ENCODE results near the gene PLB1.

Gene PLB1

DNA sequence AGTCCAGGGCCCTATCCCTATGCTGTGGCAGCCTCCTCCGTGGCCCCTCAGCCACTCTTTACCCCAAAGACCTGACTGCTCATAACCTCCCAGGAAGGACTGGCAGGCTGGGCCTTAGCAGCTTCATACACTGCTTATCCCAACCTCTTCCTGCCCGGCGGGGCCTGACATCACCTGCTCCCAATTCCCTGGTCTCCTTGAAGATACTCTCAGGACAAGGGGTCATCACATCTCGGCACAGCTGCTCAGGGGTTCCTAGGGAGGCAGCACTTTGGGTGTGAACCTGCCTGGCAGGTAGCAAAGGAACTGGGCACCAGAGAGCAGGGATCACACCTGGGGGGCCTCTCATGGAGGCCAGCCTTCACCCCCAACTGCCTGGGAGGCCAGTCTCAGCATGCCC, 68.5 kb downstream of the PLB1 start:
- DNase-seq (ENCODE audit: low spot score) = no peak

DNA sequence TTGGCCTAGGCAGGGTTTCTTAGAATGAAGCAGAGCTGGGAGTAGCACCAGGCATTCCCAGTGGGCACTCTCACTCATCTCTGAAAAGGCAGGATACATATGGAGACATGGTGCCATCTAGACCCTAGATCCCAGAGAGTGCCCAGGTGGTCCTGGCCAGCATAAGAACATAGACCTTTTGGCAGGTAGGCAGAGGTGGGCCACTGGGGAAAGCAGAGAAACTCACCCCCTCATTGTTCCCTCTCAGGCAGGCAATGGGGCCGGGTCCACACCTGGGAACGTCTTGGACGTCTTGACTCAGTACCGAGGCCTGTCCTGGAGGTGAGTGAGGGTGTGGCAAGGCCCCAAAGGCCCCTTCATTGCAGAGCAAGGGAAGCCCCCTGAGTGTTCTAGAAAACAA, 69.2 kb downstream of the PLB1 start:
- DNase-seq (ENCODE audit: low spot score) = no peak

DNA sequence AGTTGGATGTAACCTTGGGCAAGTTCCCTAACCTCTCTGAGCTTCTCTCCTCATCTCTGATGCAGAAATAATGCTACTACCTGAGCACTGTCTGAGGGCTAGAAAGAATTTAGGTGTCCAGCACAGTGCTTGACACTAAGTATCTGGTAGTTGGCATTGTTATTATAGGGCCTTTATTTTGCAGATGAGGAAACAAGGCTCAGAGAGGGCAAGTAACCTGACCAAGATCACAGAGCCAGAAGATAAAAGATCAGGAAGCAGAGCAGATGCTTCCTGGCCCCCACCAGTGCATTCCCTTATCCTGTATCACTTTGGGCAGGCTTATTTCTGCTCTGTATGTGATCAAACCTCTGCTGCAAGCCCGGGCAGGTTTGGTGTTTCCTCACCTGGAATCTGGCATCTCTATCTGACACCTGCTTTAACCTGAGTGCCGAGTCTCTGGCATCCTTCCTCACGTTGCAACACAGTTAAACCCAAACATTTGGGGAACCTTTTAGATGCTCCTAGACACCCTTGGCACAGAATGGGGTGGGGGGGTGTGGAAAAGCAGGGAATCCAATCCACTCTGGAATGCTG, 69.9 kb downstream of the PLB1 start:
- no peak for DNase-seq (ENCODE audit: low spot score)

DNA sequence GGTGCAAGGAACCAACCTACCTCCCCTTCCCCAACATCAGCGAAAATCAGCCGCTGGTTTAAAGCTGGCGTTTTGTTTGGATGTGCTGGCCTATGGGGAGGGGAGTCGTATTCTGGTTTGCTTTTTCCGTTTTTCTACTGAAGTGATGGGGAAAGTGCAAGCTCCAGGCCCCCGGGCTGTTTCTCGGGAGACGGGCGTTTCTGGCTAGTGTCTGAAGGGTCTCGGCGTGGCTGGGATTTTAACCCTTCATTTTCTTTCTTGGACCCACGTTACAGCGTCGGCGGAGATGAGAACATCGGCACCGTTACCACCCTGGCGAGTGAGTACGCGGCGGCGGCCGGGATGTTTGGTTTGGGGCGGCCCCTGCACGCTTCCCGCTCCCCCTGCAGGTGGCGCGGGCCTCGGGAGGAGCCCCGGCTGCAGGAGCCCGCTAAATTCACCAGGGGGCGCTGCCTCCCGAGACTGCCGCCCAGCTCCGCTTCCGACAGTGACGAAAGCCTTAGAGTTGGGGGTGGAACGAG, 70.7 kb downstream of the PLB1 start:
- DNase-seq (ENCODE audit: low spot score) = peak; percentile 77

DNA sequence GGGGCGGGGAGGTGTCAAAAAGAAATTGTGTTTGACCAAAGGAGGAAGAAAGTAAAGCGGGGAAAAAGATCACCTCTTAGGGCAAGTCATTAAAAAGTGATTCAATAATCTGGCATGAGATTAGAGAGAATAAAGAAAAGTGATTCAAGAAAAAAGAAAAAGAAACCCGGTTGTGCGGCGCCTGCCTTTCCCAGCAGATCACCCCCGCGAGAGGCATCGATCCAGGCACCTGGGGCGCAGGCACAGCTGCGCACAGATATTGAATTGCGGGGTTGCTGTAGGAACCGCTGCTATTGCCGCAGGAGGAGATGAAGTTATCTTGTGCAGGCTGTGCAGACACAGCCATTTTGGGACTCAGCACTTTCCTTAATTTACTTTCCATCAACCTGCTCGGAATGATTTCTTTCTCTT, 71.2 kb downstream of the PLB1 start:
- DNase-seq (ENCODE audit: low spot score) = no peak

DNA sequence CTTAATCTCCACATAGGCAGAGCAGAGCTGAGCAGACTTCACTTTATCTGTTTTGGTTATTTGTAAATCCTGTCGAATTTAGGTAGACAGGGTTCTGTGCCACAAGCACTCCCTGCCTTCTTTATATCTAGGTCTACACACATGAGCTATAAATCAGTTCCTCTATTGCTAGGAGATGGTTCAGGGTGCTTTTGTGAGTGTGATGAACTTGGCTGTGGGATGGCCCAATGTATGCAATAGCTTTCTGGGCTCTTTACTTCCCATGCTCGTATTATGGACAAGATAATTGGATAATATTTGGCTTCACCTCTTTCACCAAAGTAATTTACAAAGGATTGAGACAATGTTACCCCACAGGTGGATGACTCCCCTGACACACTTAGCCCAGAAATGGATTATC, 72.2 kb downstream of the PLB1 start:
- DNase-seq (ENCODE audit: low spot score) = no peak

DNA sequence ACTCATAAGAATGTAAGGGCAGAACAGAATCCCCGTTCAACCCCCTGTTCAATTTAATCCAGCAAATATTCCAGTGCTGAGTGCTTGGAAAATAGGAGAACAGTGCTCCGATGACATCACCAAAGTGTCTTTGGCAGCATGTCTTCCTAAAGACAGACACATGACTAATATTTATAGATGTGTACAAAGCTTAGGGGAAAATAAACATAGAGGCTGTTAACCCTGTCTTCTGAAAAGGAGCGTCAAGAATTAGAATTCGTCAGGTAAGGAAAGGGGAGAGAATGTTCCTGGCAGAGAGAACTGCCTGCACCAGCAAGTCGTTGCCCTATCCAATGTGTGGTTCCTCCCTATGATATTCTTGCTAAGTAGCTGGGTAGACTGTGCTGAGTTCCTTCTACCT, 72.7 kb downstream of the PLB1 start:
- no peak for DNase-seq (ENCODE audit: low spot score)

DNA sequence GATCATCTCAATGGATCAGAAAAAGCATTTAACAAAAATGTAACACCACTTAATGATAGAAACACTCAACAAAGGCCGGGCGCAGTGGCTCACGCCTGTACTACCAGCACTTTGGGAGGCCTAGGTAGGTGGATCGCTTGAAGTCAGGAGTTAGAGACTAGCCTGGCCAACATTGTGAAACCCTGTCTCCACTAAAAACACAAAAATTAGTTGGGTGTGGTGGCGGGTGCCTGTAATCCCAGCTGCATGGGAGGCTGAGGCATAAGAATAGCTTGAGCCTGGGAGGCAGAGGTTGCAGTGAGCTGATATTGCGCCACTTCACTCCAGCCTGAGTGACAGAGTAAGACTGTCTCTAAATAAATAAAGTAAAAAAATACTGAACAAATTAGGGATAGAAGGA, 74.6 kb downstream of the PLB1 start:
- DNase-seq (ENCODE audit: low spot score) = no peak

DNA sequence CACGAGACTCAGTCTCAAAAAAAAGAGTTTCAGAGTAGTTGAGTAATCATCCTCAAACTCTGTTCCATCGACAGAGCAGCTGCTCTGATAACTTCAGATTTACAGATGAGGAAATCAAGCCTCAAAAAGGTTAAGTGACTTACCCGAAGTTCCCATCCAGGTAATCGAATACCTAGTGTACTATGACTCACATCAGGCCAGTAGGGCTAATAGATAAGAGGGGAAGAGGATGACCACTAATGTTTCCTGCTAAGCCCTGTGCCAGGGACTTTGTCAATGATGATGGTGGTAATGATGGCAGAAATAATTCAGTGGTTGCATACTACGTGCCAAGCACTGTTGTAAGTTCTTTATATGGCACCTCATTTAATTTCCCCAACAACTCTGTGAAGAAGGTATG, 80.9 kb downstream of the PLB1 start:
- no peak for DNase-seq (ENCODE audit: low spot score)

DNA sequence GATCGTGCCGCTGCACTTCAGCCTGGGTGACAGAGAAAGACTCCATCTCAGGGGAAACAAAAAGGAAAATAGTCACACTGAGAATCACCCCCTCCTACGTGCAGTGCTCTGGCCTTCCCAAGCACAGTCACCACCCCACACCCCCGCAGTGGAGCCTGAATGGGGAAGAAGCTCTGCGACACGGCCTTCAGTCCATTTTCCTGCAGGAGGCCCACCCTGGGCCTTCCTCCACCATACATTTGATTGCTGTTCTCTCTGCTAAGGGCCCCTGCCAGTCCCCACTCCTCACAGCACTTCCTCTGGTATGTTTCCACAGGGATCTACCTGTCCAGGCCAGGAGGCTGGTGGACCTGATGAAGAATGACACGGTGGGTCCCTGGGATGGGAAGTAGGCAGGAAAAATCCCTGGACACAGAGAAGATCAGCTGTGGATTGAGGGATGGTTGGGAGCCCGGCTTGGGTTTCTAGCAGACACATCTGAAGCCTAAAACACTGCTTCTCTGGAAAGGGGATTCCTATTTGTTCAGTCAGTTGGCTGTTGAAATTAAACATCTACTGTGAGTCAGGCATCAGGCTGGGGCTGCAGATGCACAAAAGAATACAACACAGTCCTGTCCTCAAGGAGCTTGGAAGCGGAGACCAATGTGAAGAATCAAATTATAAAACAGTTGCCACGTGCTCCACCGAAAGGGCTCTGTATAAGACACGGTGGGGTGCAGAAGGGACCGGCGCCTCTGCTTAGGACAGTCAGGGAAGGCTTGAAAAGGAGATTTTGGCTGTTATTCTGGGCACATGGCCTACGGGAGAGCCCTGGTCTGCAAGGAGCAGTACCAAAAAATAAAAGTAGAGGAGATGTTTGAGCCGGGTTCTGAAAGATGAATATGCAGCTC, 82.2 kb downstream of the PLB1 start:
- DNase-seq (ENCODE audit: low spot score) = no peak

DNA sequence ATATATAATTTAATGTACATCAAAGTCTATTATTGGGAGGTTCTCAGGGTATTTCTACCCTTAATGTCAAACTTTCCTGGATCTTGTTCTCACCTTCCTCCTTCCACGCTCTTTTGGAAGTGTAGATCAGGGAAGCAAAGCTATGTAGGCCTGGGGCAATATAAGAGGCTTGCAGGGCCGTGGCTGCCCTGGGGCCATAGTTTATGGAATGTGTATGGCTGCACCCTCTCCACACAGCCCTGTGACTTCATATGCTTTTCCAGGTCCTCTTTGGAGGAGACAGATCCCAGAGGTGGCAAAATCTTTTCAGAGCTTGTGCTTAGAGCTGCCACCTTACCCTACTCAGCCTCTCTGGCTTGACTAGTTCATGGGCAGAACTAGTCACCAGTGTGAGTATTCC, 82.9 kb downstream of the PLB1 start:
- no peak for DNase-seq (ENCODE audit: low spot score)

DNA sequence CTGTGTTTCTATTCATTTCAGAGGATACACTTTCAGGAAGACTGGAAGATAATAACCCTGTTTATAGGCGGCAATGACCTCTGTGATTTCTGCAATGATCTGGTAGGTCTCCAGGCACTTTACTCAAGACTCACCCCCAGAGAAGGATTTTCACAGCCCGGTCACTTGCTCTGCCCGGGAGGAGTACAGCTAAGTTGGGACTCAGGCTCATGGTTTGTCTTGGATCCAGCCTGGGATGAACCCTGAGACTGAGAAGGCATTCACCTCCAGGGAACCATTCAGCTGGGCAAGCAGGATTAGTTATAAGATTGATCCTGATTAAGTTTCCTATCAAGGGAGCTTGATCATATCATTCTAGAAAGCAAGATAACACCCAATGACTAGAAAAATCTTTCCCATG, 83.7 kb downstream of the PLB1 start:
- DNase-seq (ENCODE audit: low spot score) = no peak

DNA sequence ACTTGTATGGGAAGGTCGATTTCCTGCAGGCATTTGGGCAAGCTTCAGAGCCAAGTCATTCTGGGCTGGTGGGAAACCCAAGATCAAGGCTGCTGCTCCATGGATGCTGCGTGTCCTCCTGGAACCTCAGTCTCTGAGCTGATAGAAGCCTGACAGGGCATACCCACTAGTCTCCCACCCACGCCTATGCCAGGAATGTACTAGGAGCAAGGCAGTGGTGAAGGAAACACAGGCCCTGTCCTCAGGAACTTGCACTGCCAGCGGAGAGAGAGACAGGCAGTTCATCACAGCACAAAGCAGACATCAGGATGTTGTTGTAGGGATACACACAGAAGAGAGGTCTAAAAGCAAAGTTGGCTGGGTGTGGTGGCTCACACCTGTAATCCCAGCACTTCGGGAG, 84.2 kb downstream of the PLB1 start:
- DNase-seq (ENCODE audit: low spot score) = no peak

DNA sequence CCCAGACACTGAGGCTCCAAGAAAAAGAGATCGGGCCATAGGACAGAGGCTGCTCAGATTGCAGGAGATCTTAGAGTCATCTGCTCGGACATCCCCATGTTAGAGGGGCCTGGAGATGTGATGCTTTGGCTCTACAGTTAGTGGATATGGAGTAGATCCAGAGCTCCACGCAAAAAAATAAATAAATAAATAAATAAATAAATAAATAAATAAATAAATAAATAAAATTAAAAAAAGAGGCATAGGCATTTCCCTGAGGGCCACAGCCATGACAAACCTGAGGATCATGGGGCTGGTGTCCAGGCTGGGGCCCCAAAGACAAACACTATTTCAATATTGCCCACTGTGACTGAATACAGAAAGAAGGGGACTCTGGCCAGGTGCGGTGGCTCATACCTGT, 85.5 kb downstream of the PLB1 start:
- DNase-seq (ENCODE audit: low spot score) = no peak

DNA sequence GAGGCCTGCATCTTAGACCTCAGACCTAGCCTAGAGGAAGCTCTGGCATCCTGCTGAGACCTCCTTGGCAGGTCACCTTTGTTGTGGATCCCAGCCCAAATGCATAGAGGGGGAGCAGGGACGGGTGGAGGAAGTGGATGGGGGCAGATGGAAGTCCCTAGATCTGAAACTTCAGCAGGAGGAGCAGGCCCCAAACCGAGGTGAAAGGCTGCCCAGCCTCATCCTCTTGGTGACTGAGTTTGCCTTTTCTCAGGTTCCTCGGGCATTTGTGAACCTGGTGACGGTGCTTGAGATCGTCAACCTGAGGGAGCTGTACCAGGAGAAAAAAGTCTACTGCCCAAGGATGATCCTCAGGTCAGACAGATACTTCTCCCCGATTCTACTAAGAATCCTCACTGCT, 86.3 kb downstream of the PLB1 start:
- DNase-seq (ENCODE audit: low spot score) = no peak

DNA sequence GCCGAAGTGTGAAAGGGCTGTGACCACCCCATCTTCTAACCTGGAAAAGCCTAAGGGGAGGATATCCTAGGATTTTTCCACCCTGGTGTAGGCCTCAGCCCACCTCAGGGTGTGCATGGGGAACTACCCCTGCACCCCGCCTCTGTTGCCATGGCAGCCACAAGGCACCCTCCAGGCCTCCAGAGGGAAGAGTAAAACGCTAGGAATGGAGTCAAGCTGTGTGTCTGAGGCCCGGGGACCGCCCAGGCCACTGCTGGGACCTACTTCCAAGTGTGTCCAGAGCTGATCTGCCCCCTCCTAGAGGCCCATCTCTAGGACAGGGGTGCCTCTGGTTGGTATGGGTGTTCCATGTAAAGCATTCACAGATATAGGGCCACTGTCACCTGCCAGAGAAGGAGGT, 86.7 kb downstream of the PLB1 start:
- DNase-seq (ENCODE audit: low spot score) = no peak

DNA sequence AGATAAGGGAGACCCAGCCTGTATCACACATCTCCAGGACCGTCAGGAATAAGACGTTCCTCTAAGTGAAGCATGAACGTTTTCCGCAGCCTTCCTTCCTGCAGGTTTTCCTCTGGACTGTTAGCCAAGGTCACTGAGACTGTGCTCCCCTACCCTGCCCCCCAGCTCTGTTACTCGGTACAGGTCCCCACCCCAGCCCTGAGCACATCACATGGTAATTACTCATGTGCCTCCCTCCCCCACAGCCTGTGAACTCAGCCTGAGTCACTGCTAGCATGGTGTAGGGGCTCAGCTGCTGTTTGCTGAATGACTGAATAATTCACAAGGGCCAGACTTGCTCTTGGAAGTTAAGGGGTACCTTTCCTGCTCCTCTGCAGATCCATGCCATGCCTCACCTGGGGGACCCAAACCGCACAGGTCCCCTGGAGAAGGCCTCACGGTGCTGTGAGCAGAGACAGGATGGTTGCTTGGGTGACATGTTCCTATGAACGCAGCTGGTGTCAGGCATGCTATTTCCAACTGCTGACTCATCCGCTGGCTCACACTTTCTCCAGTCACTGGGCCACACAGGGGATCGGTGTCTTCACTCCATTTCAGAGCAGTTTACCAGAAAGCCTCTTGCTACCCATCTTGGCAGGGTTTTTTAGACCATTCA, 88.2 kb downstream of the PLB1 start:
- DNase-seq (ENCODE audit: low spot score) = no peak

DNA sequence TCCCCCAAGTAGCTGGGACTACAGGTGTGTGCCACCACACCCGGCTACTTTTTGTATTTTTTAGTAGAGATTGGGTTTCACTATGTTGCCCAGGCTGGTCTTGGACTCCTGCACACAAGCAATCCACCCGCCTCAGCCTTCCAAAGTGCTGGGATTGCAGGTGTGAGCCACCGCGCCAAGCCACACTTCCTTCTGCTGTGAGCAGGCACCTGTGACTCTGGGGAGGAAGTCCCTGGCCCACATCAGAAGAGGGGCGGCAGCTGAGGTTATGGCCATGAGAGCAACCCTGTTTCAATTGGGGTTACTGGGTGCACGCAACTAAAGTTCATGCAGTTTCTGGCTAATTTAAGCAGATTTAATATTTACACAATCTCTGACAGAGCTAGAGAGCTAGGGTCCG, 91.0 kb downstream of the PLB1 start:
- no peak for DNase-seq (ENCODE audit: low spot score)

DNA sequence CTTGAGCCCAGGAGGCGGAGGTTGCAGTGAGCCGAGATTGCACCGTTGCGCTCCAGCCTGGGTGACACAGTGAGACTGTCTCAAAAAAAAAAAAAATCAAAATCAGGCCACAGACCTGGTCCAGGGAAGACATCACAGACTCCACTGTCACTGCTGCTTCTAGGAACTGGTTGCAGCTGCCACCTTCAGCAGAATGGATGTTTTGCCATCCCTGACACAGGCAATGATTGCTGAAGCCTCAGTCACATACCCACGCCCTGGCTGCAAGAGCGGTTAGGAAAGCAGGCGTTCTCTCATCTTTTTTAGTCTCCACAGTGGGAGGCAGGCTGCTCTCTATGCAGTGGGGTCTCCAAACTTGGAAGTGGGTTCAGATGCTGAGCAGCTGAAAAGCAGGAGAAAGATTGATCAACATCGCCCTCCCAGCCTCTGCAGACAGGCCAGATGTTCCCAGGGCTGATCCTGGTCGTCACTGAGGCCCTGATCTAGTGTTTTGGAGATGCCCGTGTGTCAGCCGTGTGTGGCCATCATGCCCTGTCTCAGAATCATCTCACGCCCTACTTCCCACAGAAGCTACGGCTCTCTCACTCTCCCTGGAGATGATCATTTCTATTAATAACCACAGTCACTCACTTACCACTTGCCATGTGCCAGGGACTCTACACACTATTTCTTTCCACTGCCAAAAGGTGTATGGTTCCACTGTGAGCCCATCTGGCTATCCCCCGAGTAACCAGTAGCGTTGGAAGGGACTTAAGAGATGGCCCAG, 91.8 kb downstream of the PLB1 start:
- no peak for DNase-seq (ENCODE audit: low spot score)

DNA sequence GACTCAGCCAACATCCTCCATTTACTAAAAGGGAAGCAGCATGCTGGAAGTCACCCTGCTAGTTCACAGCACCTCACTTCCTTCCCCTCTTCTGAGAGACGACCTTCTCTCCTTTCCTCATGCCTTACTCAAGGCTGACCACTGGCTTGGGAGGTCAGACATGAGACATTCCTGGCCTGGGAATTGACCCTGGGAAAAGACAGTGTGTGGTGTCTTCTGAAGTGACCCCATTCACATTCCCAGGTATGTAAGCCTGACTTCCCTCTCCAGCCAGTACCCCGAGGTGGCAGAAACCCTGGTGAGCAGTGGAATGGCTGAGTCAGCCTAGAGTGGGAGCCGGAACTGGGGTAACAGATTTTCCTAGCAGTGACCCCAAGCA, 92.4 kb downstream of the PLB1 start:
- DNase-seq (ENCODE audit: low spot score) = no peak

DNA sequence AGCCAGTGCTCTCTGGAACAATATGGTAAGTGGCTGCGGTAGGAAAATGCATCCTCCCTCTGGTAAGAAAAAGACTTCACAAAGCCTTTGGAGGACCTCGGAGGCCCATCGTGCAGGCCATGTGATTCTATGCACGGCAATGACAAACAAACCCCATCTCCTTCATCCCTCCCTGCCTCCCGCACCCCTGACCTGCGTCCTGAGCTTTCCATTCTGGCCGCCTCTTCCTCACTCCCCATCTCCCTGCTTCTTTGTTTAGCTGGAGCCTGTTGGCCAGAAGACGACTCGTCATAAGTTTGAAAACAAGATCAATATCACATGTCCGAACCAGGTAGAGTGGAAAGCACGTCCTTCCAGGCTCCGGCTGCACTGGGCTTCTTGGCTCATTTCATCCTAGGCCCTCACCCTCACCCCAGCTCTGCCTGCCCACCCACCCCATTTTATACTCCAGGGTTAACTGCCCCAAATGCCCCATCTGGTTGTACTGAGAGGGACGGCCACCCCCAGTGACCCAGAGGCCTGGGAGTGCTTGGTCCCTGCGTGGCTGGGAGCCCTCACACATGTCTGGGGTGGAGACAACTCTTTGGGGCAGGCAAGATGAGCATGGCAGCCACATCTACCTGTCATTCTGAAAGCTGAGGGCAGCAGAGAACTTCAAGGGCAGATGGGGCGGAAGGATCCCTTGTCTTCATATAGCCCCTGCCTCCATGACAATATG, 94.0 kb downstream of the PLB1 start:
- DNase-seq (ENCODE audit: low spot score) = no peak
